SK-N-SH treated with all-trans-retinoic acid at 6 μM for 48 hours (cell line): Measurements from ENCODE around the gene GP2.

ENCODE experiments used
- ATAC-seq: fragments of 200-7000 bp; cut with Tn5 transposase; 3 replicates; pipeline ENCODE4 v1.9.1; 2020; ENCODE audit warnings: mild to moderate bottlenecking, moderate library complexity
- ARNTL ChIP-seq: fragments of 450-650 bp; formaldehyde crosslinking; IDR thresholded peaks from 2 replicates; pipeline ENCODE4 v1.5.0; 2020; ENCODE audit warnings: low read depth, mild to moderate bottlenecking, moderate library complexity, borderline replicate concordance
- BACH2 ChIP-seq: fragments of 250-450 bp; sonication (Bioruptor Pico); IDR thresholded peaks from 2 replicates; pipeline ENCODE4 v1.9.0; 2021; ENCODE audit warnings: mild to moderate bottlenecking, borderline replicate concordance
- CSDC2 ChIP-seq: fragments of 250-450 bp; sonication (Bioruptor Pico); IDR thresholded peaks from 2 replicates; pipeline ENCODE4 v1.5.0; 2020; ENCODE audit warnings: mild to moderate bottlenecking, moderate library complexity
- ESRRG ChIP-seq: fragments of 250-450 bp; sonication (Bioruptor Pico); IDR thresholded peaks from 2 replicates; pipeline ENCODE4 v1.6.1; 2021; ENCODE audit warnings: mild to moderate bottlenecking
- ISL1 ChIP-seq: fragments of 250-450 bp; sonication (Bioruptor Pico); IDR thresholded peaks from 2 replicates; pipeline ENCODE4 v2.1.2; 2022; ENCODE audit warnings: mild to moderate bottlenecking, moderate library complexity
- OSR1 ChIP-seq: fragments of 250-450 bp; sonication (Bioruptor Pico); IDR thresholded peaks from 2 replicates; pipeline ENCODE4 v1.8.0; 2022; ENCODE audit warnings: moderate library complexity, mild to moderate bottlenecking, inconsistent platforms
- PPARA ChIP-seq: fragments of 250-450 bp; sonication (Bioruptor Pico); IDR thresholded peaks from 2 replicates; pipeline ENCODE4 v1.5.0; 2020; ENCODE audit warnings: mild to moderate bottlenecking, borderline replicate concordance
- RARB ChIP-seq: fragments of 250-450 bp; sonication (Bioruptor Pico); IDR thresholded peaks from 2 replicates; pipeline ENCODE4 v1.8.0; 2021; ENCODE audit warnings: mild to moderate bottlenecking, moderate library complexity
- SNAI2 ChIP-seq: fragments of 250-450 bp; sonication (Bioruptor Pico); IDR thresholded peaks from 2 replicates; pipeline ENCODE4 v1.5.0; 2020; ENCODE audit warnings: mild to moderate bottlenecking, moderate library complexity
- TCF4 ChIP-seq: fragments of 250-450 bp; sonication (Bioruptor Pico); IDR thresholded peaks from 2 replicates; pipeline ENCODE4 v1.8.0; 2021; ENCODE audit warnings: mild to moderate bottlenecking, moderate library complexity, borderline replicate concordance
- TOX ChIP-seq: fragments of 250-450 bp; sonication (Bioruptor Pico); IDR thresholded peaks from 2 replicates; pipeline ENCODE4 v1.8.0; 2021; ENCODE audit warnings: mild to moderate bottlenecking, moderate library complexity, borderline replicate concordance
- ZC3H10 ChIP-seq: fragments of 250-450 bp; sonication (Bioruptor Pico); IDR thresholded peaks from 2 replicates; pipeline ENCODE4 v1.5.1; 2021; ENCODE audit warnings: mild to moderate bottlenecking, moderate library complexity
- ZFP3 ChIP-seq: fragments of 250-450 bp; sonication (Bioruptor Pico); IDR thresholded peaks from 2 replicates; pipeline ENCODE4 v1.5.0; 2020; ENCODE audit warnings: mild to moderate bottlenecking, moderate library complexity
- ZFP30 ChIP-seq: fragments of 450-650 bp; formaldehyde crosslinking; IDR thresholded peaks from 2 replicates; pipeline ENCODE4 v1.5.0; 2022; ENCODE audit warnings: mild to moderate bottlenecking, moderate library complexity
- ZNF565 ChIP-seq: fragments of 450-650 bp; formaldehyde crosslinking; conservative IDR thresholded peaks from 2 replicates; pipeline ENCODE4 v1.5.0; 2020; ENCODE audit warnings: low read depth, mild to moderate bottlenecking, moderate library complexity
- ZNF70 ChIP-seq: fragments of 450-650 bp; formaldehyde crosslinking; IDR thresholded peaks from 2 replicates; pipeline ENCODE4 v1.5.0; 2020; ENCODE audit warnings: mild to moderate bottlenecking, moderate library complexity
- ZNF8 ChIP-seq: fragments of 450-650 bp; formaldehyde crosslinking; IDR thresholded peaks from 2 replicates; pipeline ENCODE4 v1.5.0; 2020; ENCODE audit warnings: mild to moderate bottlenecking, moderate library complexity
- TF ChIP-seq, protein P1 (sequence below): fragments of 250-450 bp; sonication (Bioruptor Pico); IDR thresholded peaks from 2 replicates; pipeline ENCODE4 v1.8.0; 2020; ENCODE audit warnings: mild to moderate bottlenecking, moderate library complexity, borderline replicate concordance
- TF ChIP-seq, protein P2 (sequence below): fragments of 250-450 bp; sonication (Bioruptor Pico); IDR thresholded peaks from 2 replicates; pipeline ENCODE4 v1.5.1; 2020; ENCODE audit warnings: low read depth, mild to moderate bottlenecking, moderate library complexity
- TF ChIP-seq, protein P3 (sequence below): fragments of 250-450 bp; sonication (Bioruptor Pico); IDR thresholded peaks from 2 replicates; pipeline ENCODE4 v1.5.0; 2020; ENCODE audit warnings: mild to moderate bottlenecking, moderate library complexity
- TF ChIP-seq, protein P4 (sequence below): fragments of 250-450 bp; sonication (Bioruptor Pico); IDR thresholded peaks from 2 replicates; pipeline ENCODE4 v1.5.1; 2021; ENCODE audit warnings: mild to moderate bottlenecking, moderate library complexity

GP2 gene

DNA sequence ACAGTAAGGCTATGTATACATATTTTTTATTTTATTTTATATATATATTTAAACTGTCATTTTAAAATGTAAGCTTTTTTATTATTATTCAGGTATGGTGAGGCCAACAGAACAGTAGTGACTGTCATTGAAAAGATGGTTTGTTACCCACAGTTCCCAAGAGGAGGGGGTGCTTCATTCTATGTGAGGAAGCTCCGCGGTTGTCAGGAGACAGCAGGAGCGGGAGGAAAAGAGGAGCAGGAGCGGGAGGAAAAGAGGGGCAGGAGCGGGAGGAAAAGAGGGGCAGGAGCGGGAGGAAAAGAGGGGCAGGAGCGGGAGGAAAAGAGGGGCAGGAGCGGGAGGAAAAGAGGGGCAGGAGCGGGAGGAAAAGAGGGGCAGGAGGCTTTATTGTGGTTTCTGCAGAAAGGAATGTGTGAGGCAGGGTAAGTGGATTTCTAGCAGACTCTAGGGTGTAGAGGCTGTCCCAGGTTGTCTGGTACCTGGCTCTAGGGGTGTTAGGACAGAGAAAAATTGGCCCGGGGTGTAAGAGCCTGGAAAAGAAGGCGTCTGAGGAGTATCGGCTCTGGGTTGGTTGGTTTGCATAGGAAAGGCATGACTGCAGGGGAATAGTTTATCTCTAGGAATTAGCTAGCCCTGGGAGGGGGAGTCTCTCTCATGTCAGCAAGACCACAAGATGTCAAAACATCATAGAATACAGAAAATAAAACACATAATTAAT is 64.0 kb downstream of the GP2 start:
- no peak for ATAC-seq
- TF ChIP-seq, protein P1, sequence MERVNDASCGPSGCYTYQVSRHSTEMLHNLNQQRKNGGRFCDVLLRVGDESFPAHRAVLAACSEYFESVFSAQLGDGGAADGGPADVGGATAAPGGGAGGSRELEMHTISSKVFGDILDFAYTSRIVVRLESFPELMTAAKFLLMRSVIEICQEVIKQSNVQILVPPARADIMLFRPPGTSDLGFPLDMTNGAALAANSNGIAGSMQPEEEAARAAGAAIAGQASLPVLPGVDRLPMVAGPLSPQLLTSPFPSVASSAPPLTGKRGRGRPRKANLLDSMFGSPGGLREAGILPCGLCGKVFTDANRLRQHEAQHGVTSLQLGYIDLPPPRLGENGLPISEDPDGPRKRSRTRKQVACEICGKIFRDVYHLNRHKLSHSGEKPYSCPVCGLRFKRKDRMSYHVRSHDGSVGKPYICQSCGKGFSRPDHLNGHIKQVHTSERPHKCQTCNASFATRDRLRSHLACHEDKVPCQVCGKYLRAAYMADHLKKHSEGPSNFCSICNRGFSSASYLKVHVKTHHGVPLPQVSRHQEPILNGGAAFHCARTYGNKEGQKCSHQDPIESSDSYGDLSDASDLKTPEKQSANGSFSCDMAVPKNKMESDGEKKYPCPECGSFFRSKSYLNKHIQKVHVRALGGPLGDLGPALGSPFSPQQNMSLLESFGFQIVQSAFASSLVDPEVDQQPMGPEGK (CRISPR knock-in tag) = no peak
- TF ChIP-seq PPARA (CRISPR knock-in tag) (no peak), ZNF565 (CRISPR knock-in tag) (no peak), ZC3H10 (CRISPR knock-in tag) (no peak), CSDC2 (CRISPR knock-in tag) (no peak), BACH2 (CRISPR knock-in tag) (no peak), ZFP3 (CRISPR knock-in tag) (no peak), ZFP30 (CRISPR knock-in tag) (no peak), SNAI2 (CRISPR knock-in tag) (no peak), ARNTL (no peak), ISL1 (CRISPR knock-in tag) (no peak), OSR1 (CRISPR knock-in tag) (no peak), TOX (CRISPR knock-in tag) (no peak), RARB (CRISPR knock-in tag) (no peak)
- TF ChIP-seq, protein P2, sequence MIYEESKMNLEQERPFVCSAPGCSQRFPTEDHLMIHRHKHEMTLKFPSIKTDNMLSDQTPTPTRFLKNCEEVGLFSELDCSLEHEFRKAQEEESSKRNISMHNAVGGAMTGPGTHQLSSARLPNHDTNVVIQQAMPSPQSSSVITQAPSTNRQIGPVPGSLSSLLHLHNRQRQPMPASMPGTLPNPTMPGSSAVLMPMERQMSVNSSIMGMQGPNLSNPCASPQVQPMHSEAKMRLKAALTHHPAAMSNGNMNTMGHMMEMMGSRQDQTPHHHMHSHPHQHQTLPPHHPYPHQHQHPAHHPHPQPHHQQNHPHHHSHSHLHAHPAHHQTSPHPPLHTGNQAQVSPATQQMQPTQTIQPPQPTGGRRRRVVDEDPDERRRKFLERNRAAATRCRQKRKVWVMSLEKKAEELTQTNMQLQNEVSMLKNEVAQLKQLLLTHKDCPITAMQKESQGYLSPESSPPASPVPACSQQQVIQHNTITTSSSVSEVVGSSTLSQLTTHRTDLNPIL (CRISPR knock-in tag) = no peak
- TF ChIP-seq, protein P3, sequence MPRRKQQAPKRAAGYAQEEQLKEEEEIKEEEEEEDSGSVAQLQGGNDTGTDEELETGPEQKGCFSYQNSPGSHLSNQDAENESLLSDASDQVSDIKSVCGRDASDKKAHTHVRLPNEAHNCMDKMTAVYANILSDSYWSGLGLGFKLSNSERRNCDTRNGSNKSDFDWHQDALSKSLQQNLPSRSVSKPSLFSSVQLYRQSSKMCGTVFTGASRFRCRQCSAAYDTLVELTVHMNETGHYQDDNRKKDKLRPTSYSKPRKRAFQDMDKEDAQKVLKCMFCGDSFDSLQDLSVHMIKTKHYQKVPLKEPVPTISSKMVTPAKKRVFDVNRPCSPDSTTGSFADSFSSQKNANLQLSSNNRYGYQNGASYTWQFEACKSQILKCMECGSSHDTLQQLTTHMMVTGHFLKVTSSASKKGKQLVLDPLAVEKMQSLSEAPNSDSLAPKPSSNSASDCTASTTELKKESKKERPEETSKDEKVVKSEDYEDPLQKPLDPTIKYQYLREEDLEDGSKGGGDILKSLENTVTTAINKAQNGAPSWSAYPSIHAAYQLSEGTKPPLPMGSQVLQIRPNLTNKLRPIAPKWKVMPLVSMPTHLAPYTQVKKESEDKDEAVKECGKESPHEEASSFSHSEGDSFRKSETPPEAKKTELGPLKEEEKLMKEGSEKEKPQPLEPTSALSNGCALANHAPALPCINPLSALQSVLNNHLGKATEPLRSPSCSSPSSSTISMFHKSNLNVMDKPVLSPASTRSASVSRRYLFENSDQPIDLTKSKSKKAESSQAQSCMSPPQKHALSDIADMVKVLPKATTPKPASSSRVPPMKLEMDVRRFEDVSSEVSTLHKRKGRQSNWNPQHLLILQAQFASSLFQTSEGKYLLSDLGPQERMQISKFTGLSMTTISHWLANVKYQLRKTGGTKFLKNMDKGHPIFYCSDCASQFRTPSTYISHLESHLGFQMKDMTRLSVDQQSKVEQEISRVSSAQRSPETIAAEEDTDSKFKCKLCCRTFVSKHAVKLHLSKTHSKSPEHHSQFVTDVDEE (CRISPR knock-in tag) = no peak

DNA sequence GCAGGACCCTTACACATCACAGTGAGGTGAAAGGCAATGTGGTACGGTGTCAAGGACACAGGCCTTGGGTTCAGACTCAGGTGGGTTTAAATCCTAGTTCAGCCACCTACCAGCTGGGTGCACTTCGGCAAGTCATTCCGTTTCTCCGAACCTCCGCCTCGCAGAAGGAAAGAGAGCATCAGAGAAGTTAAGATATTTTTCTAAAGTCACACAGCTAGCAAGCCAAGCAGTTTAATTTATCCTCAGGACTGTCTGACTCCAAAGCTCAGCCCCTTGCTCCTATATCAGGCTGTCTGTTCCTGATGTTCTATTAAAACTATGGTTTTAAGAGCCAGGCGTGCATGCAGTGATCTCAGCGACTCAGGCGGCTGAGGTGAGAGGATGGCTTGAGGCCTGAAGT is 65.1 kb downstream of the GP2 start:
- ATAC-seq = no peak
- TF ChIP-seq PPARA (CRISPR knock-in tag) (no peak), ESRRG (CRISPR knock-in tag) (no peak), ZC3H10 (CRISPR knock-in tag) (no peak), ZFP30 (CRISPR knock-in tag) (no peak), ARNTL (no peak), TCF4 (CRISPR knock-in tag) (no peak), CSDC2 (CRISPR knock-in tag) (no peak), ZNF70 (CRISPR knock-in tag) (no peak), SNAI2 (CRISPR knock-in tag) (no peak), TOX (CRISPR knock-in tag) (no peak), ZNF8 (CRISPR knock-in tag) (no peak), OSR1 (CRISPR knock-in tag) (no peak)
- TF ChIP-seq, protein P3 (CRISPR knock-in tag) = no peak
- TF ChIP-seq, protein P4, sequence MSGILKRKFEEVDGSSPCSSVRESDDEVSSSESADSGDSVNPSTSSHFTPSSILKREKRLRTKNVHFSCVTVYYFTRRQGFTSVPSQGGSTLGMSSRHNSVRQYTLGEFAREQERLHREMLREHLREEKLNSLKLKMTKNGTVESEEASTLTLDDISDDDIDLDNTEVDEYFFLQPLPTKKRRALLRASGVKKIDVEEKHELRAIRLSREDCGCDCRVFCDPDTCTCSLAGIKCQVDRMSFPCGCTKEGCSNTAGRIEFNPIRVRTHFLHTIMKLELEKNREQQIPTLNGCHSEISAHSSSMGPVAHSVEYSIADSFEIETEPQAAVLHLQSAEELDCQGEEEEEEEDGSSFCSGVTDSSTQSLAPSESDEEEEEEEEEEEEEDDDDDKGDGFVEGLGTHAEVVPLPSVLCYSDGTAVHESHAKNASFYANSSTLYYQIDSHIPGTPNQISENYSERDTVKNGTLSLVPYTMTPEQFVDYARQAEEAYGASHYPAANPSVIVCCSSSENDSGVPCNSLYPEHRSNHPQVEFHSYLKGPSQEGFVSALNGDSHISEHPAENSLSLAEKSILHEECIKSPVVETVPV (CRISPR knock-in tag) = no peak
